ENCODE data around the gene NF1.
"Not testable (repeated sequence)": the region's sequence is repeated elsewhere in the genome, so short reads cannot be mapped to it uniquely, and the experiment has no call there.

The NF1 gene

DNA sequence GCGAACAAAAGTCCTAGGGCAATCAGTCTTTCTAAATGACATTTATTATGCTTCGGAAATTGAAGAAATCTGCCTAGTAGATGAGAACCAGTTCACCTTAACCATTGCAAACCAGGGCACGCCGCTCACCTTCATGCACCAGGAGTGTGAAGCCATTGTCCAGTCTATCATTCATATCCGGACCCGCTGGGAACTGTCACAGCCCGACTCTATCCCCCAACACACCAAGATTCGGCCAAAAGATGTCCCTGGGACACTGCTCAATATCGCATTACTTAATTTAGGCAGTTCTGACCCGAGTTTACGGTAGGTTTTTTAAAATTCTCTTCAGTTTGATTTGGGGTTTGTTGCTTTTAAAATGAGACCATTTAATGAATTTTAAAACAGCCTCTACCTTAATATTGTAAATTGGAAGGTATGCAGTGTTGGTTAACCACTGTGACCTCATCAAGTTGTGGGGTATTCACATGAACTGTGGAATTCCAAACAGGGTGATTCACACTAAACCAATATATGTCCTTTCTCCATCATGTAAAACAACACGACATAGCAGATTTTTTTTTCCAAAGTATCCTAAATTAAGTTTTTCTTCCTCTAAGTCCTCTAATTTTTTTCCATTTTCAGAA, 232.9 kb downstream of the NF1 start:
- H3K27ac ChIP-seq (ENCODE audit: insufficient read depth, low read length, poor library complexity, severe bottlenecking) = no peak overlapping the region
- H3K9me3 ChIP-seq (ENCODE audit: control insufficient read depth, low read length) = no peaks in the 10 kb centered on the region
- H3K36me3 ChIP-seq (ENCODE audit: control insufficient read depth, insufficient read depth, low read length) = no peaks in the 10 kb centered on the region
- DNase-seq = no peak
- no peaks in the 10 kb centered on the region for H3K27me3 ChIP-seq (replicated peaks; ENCODE audit: control insufficient read depth, insufficient read depth, low read length, poor library complexity, severe bottlenecking)
- no peak overlapping the region for H3K4me3 ChIP-seq (ENCODE audit: insufficient read depth, low read depth, low read length, poor library complexity, severe bottlenecking)
- H3K4me1 ChIP-seq (ENCODE audit: control insufficient read depth, insufficient read depth, low read length, poor library complexity, severe bottlenecking) = no peaks in the 10 kb centered on the region

DNA sequence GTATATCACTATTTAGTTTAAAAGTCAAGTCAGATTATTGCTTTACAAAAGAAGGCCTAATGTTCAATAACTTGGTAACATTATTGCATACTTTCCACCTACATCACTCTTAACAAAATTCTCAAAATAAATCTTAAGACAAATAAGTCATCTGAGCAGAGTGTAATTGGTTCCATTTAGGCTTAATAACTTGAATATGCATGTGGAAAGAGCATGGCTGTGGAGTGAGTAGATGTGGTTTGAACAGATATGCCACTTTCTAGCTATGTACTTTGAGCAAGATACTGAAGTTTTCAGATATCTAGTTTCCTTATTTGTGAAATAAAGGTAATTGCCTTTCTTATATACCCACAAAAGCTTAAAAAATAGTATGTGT, 233.4 kb downstream of the NF1 start:
- DNase-seq = no peak
- H3K4me1 ChIP-seq (ENCODE audit: control insufficient read depth, insufficient read depth, low read length, poor library complexity, severe bottlenecking) = no peaks in the 10 kb centered on the region
- H3K27ac ChIP-seq (ENCODE audit: insufficient read depth, low read length, poor library complexity, severe bottlenecking) = no peak overlapping the region
- H3K27me3 ChIP-seq (replicated peaks; ENCODE audit: control insufficient read depth, insufficient read depth, low read length, poor library complexity, severe bottlenecking) = no peaks in the 10 kb centered on the region
- H3K9me3 ChIP-seq (ENCODE audit: control insufficient read depth, low read length) = no peaks in the 10 kb centered on the region
- no peaks in the 10 kb centered on the region for H3K36me3 ChIP-seq (ENCODE audit: control insufficient read depth, insufficient read depth, low read length)
- H3K4me3 ChIP-seq (ENCODE audit: insufficient read depth, low read depth, low read length, poor library complexity, severe bottlenecking) = no peak overlapping the region

DNA sequence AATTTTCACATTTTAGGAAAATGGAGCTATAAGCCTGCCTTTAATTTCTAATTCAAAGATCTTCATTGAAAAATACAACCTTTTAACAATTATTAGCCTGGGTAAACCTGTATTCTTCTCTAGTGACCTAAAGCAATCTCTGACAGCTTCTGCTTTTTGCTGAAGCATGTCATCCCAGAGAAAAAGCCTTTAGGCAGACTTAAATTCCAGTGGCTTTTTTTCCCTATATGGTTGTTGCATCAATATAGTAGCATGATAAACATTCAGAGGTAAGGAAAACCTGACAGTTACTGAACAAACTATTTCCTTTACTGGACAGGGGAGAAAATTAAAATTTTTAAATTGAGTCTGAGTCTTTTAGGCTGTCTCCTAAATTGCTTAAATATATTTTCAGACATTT, 234.4 kb downstream of the NF1 start:
- H3K9me3 ChIP-seq (ENCODE audit: control insufficient read depth, low read length) = no peaks in the 10 kb centered on the region
- H3K4me3 ChIP-seq (ENCODE audit: insufficient read depth, low read depth, low read length, poor library complexity, severe bottlenecking) = no peak overlapping the region
- no peak for DNase-seq
- H3K27me3 ChIP-seq (replicated peaks; ENCODE audit: control insufficient read depth, insufficient read depth, low read length, poor library complexity, severe bottlenecking) = no peaks in the 10 kb centered on the region
- H3K4me1 ChIP-seq (ENCODE audit: control insufficient read depth, insufficient read depth, low read length, poor library complexity, severe bottlenecking) = no peaks in the 10 kb centered on the region
- H3K27ac ChIP-seq (ENCODE audit: insufficient read depth, low read length, poor library complexity, severe bottlenecking) = no peak overlapping the region
- no peaks in the 10 kb centered on the region for H3K36me3 ChIP-seq (ENCODE audit: control insufficient read depth, insufficient read depth, low read length)

DNA sequence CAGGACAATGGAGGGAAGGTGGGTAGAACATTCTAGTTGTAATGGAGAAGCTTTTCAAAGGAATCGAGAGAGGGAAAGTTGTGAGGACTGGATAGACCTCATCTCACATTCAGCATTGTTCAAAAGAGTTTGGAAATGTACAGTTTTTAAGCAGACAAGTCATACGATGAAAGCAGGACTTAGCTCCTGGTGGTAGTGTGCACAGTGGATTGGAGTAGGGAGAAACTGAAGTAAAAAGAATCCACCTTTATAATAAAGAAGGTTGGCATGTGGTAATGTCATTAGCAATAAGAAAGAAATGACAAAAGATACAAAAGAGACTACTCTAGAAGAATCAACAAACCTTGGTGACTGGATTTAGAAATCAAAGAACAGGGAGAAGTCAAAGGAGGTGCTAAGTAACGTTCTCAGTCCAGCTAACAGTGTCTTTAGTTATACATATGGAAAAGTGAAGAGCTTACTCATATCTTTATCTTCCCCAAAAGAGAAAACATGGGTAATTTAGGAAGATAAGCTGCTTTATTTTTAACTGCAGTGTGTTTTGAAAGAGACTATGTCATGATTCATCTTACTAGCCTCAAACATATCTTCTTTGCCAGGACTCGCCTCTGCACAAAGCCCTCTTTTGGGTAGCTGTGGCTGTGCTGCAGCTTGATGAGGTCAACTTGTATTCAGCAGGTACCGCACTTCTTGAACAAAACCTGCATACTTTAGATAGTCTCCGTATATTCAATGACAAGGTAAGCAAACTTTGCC, 245.3 kb downstream of the NF1 start:
- Histone ChIP-seq H3K36me3 (ENCODE audit: control insufficient read depth, insufficient read depth, low read length) (peaks cover 10% of the 10 kb centered on the region), H3K27me3 (replicated peaks; ENCODE audit: control insufficient read depth, insufficient read depth, low read length, poor library complexity, severe bottlenecking) (no peaks in the 10 kb centered on the region), H3K27ac (ENCODE audit: insufficient read depth, low read length, poor library complexity, severe bottlenecking) (no peak overlapping the region), H3K4me1 (ENCODE audit: control insufficient read depth, insufficient read depth, low read length, poor library complexity, severe bottlenecking) (no peaks in the 10 kb centered on the region), H3K9me3 (ENCODE audit: control insufficient read depth, low read length) (no peaks in the 10 kb centered on the region), H3K4me3 (ENCODE audit: insufficient read depth, low read depth, low read length, poor library complexity, severe bottlenecking) (no peak overlapping the region)
- no peak for DNase-seq

DNA sequence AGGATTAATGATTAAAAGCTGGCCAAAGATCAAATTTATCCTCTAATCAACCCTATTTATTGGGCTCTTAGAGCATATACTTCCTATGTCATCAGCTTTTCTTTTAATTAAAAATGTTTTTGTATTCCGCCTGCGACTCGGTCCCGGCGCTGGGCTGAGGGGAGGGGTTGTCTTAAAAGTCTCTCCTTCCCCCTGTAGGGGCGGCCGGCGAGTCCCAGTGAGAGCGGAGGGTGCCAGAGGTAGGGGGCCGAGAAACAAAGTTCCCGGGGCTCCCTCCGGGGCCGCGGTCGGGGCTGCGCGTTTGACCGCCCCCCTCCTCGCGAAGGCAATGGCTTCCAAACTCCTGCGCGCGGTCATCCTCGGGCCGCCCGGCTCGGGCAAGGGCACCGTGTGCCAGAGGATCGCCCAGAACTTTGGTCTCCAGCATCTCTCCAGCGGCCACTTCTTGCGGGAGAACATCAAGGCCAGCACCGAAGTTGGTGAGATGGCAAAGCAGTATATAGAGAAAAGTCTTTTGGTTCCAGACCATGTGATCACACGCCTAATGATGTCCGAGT, 250.5 kb downstream of the NF1 start:
- DNase-seq; H3K36me3 ChIP-seq (ENCODE audit: control insufficient read depth, insufficient read depth, low read length); H3K27me3 ChIP-seq (replicated peaks; ENCODE audit: control insufficient read depth, insufficient read depth, low read length, poor library complexity, severe bottlenecking); H3K4me1 ChIP-seq (ENCODE audit: control insufficient read depth, insufficient read depth, low read length, poor library complexity, severe bottlenecking); H3K9me3 ChIP-seq (ENCODE audit: control insufficient read depth, low read length); H3K4me3 ChIP-seq (ENCODE audit: insufficient read depth, low read depth, low read length, poor library complexity, severe bottlenecking); H3K27ac ChIP-seq (ENCODE audit: insufficient read depth, low read length, poor library complexity, severe bottlenecking): not testable (repeated sequence)

DNA sequence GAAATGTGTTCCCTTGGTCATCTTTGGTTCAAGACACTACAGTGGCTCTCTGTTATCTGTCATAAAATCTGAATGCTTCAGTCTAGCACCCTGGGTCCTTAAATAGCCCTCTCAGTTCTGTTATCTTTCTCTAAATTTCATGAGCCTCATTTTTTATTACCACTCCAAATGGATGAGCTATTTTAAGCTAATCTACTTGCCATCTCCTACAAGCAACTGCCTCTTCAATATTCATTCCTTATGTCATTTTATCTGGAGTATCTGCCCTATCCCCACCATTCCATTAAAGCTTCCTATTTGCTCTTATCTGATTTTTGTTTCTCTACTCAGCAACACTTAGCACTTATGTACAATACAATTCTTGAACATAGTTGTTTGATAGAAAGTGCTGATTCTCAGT, 254.7 kb downstream of the NF1 start:
- Histone ChIP-seq H3K27ac (ENCODE audit: insufficient read depth, low read length, poor library complexity, severe bottlenecking) (no peak overlapping the region), H3K4me1 (ENCODE audit: control insufficient read depth, insufficient read depth, low read length, poor library complexity, severe bottlenecking) (no peaks in the 10 kb centered on the region), H3K36me3 (ENCODE audit: control insufficient read depth, insufficient read depth, low read length) (peaks cover 5% of the 10 kb centered on the region), H3K4me3 (ENCODE audit: insufficient read depth, low read depth, low read length, poor library complexity, severe bottlenecking) (no peak overlapping the region), H3K9me3 (ENCODE audit: control insufficient read depth, low read length) (no peaks in the 10 kb centered on the region), H3K27me3 (replicated peaks; ENCODE audit: control insufficient read depth, insufficient read depth, low read length, poor library complexity, severe bottlenecking) (no peaks in the 10 kb centered on the region)
- DNase-seq = no peak

DNA sequence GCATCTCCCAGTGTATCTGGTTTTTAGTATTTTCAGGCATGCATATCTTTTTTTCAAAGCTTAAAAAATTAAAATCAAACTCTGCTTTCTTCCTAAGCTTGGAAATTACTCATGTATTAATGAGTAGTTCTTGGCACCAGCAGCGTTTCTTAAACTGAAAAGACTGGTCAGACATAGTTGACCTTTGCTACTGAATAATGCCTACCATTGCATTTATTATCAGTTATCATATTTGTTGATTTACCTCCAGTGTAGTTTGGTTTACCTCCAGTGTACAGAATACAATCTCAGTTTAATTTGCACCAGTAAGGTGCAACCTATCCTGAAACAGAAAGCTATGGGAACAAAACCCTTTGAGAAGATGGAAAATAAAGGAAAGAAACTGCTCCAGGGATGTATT, 261.2 kb downstream of the NF1 start:
- H3K4me3 ChIP-seq (ENCODE audit: insufficient read depth, low read depth, low read length, poor library complexity, severe bottlenecking) = no peak overlapping the region
- H3K36me3 ChIP-seq (ENCODE audit: control insufficient read depth, insufficient read depth, low read length) = peaks cover 10% of the 10 kb centered on the region

DNA sequence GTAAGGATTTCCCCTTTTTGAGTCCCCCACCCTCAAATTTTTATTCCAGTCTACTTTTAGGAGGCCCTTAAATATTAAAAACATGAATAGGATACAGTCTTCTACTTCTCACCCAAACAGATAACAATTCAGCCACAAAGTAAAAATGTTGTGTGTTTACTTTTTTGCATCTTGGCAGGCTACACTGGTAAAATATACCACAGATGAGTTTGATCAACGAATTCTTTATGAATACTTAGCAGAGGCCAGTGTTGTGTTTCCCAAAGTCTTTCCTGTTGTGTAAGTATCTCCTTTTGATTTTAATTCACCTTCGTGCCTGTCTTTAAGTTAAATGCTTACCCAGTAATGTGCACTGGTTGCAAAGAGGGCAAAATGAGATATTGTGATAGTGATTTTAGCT, 262.3 kb downstream of the NF1 start:
- Histone ChIP-seq H3K27me3 (replicated peaks; ENCODE audit: control insufficient read depth, insufficient read depth, low read length, poor library complexity, severe bottlenecking) (no peaks in the 10 kb centered on the region), H3K36me3 (ENCODE audit: control insufficient read depth, insufficient read depth, low read length) (peaks cover 9% of the 10 kb centered on the region), H3K9me3 (ENCODE audit: control insufficient read depth, low read length) (no peaks in the 10 kb centered on the region), H3K27ac (ENCODE audit: insufficient read depth, low read length, poor library complexity, severe bottlenecking) (no peak overlapping the region), H3K4me1 (ENCODE audit: control insufficient read depth, insufficient read depth, low read length, poor library complexity, severe bottlenecking) (no peaks in the 10 kb centered on the region), H3K4me3 (ENCODE audit: insufficient read depth, low read depth, low read length, poor library complexity, severe bottlenecking) (no peak overlapping the region)
- DNase-seq = no peak

More for the DNA sequence above, 261.2 kb downstream of the NF1 start:
- H3K27ac ChIP-seq (ENCODE audit: insufficient read depth, low read length, poor library complexity, severe bottlenecking) = no peak overlapping the region
- H3K4me1 ChIP-seq (ENCODE audit: control insufficient read depth, insufficient read depth, low read length, poor library complexity, severe bottlenecking) = no peaks in the 10 kb centered on the region
- H3K9me3 ChIP-seq (ENCODE audit: control insufficient read depth, low read length) = no peaks in the 10 kb centered on the region
- no peaks in the 10 kb centered on the region for H3K27me3 ChIP-seq (replicated peaks; ENCODE audit: control insufficient read depth, insufficient read depth, low read length, poor library complexity, severe bottlenecking)
- DNase-seq = no peak

DNA sequence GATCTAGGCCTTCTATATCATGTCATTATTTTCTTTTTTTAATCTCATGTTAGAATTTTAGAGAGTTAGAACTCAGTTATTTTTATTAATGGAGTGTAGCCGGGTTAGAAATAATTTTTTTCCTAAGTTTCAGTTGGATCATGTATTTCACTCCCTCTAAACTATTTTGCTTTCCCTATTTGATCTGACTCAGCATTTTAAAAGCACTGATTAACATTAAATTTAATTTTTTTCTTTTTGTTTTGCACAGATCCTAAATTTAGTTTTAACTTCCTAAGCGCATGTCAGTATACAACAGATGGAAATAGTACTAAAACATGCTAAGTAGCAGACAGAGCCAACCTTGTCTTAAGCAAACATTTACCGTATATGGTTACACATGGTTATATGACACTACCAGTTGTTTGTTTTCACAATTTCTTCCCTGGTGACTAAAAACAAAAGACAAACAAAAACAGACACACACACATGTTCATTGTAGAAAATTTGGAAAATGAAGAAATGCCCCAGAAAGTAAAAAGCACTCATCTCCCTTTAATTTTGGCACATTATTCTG, 263.1 kb downstream of the NF1 start:
- Histone ChIP-seq H3K27ac (ENCODE audit: insufficient read depth, low read length, poor library complexity, severe bottlenecking) (no peak overlapping the region), H3K36me3 (ENCODE audit: control insufficient read depth, insufficient read depth, low read length) (peaks cover 9% of the 10 kb centered on the region), H3K9me3 (ENCODE audit: control insufficient read depth, low read length) (no peaks in the 10 kb centered on the region), H3K4me3 (ENCODE audit: insufficient read depth, low read depth, low read length, poor library complexity, severe bottlenecking) (no peak overlapping the region), H3K4me1 (ENCODE audit: control insufficient read depth, insufficient read depth, low read length, poor library complexity, severe bottlenecking) (no peaks in the 10 kb centered on the region), H3K27me3 (replicated peaks; ENCODE audit: control insufficient read depth, insufficient read depth, low read length, poor library complexity, severe bottlenecking) (no peaks in the 10 kb centered on the region)
- no peak for DNase-seq

DNA sequence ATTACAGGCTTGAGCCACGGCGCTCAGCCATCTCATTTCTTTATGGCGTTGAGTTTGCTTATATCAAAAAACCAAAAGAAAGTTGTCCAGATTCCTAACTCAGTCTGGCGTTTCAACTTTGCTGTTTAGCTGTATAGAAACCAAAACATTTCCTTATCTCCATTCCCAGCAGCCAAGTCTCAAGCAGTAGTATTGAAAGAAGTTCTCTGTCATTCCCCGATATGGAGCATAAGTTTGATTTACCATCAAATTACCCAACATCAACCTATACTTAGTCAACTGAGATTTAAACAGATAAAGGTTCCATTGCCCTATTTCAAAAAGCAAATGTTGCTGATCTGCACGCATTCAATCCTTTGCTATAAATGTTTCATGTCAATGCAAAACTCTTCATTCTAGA, 269.2 kb downstream of the NF1 start:
- Histone ChIP-seq H3K4me3 (ENCODE audit: insufficient read depth, low read depth, low read length, poor library complexity, severe bottlenecking) (no peak overlapping the region), H3K36me3 (ENCODE audit: control insufficient read depth, insufficient read depth, low read length) (peaks cover 13% of the 10 kb centered on the region), H3K9me3 (ENCODE audit: control insufficient read depth, low read length) (no peaks in the 10 kb centered on the region), H3K27ac (ENCODE audit: insufficient read depth, low read length, poor library complexity, severe bottlenecking) (no peak overlapping the region), H3K27me3 (replicated peaks; ENCODE audit: control insufficient read depth, insufficient read depth, low read length, poor library complexity, severe bottlenecking) (no peaks in the 10 kb centered on the region), H3K4me1 (ENCODE audit: control insufficient read depth, insufficient read depth, low read length, poor library complexity, severe bottlenecking) (no peaks in the 10 kb centered on the region)
- DNase-seq = no peak
